Iris pigment epithelial cell (primary cell): ENCODE results near the gene ATP8B1.

Source experiments
- DNase-seq: peaks from one replicate; pipeline ENCODE4 v3.0.0-alpha.2; 2011; ENCODE audit warnings: low read depth

The ATP8B1 gene

DNA sequence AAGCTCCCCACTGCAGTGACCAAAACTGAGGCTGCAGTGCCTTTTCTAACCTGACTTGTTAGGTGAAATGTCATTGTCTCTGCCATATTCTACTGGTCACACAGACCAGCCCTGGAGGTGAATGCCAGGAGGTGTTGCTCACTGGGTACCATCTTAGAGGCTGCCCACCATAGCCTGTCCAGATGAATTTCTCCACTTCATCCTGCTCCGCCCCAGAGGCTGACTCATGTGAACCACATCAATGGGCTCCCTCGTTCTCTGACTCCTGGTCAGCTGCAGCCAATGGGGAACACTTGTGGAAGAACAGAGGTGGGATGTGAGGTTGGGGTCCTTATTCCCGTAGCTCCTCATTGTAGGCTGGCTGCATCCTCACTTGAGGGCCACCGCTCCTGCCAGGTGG lies 178.1 kb downstream of the ATP8B1 start:
- DNase-seq: peak; percentile 58

DNA sequence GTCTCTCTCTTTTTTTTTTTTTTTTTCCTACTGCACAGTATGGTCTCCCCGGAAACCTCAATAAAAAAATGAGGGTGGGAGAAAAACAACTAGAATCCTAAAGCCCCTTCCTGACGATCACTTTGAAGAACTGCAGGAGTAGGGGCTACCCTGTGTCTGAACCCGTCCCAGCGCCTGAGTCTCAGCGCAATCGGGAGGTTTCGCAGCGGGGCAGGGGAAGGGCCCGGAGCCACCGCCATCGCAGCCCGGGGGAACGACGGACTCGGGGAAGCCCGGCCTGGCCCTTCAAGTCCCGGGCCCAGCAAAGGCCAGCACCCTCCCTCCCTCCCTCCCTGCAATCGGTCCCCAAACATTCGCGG lies 181.9 kb downstream of the ATP8B1 start:
- no peak for DNase-seq

DNA sequence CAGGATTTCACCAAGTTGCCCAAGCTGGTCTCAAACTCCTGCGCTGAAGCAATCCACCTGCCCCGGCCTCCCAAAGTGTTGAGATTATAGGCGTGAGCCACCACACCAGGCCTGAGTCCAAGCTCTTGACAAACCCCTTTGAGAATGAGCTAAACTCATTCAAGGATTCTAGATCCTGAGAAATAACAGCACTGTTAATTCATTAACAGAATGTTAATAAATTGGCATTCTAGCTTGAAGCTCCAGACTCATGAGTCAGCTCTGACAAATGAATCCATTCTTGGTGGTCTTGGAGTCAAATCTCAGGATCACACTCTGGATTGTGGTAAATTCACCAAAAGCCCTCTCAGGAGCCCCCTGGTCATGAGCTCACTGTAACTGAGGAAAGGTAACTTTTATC lies 183.2 kb downstream of the ATP8B1 start:
- no peak for DNase-seq

DNA sequence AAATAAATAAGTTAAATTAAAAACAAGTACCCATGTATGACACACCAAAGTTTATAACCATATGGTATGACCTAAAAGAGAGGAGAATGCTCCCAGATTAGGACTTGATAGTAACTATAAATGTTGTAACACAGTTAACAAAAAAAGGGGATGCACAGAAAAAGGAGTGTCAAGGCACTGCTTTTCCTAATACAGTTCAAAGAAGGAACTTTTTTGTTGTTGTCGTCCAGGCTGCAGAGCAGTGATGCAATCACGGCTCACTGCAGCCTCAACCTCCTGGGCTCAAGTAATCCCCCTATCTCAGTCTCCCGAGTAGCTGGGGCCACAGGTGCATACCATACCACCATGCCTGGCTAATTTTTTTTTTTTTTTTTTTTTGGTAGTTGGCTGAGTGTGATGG lies 184.2 kb downstream of the ATP8B1 start:
- peak; percentile 22 for DNase-seq

DNA sequence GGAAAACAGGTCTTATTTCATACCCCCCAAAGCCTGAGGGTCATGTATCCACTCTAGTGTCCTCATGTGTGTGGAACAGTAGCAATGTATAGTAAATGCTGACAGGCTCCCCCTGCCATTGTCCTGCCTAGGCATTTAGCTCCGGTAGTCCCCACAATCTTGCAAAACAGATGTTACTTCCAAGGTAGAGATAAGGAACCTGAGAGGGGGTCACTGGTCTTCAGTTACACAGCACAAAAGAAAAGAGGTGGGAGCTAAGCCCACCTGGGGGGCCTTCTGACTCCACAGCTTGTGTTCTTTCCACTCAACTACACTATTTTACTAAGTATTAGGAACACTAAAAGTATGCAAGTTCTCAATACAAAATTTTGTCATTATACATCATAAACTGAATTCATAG lies 199.2 kb downstream of the ATP8B1 start:
- no peak for DNase-seq
